ENCODE results near the gene PPFIBP1.

The PPFIBP1 gene

GRCh38 chr12:27523642-27524493, at the start of gene PPFIBP1:
PPFIBP1 (plus strand) TSS chr12:27524206; CDS start chr12:27633397, 109,191 bp downstream.
- peak; percentile 95 for DNase-seq

- DNase-seq, result no peak
Measured at GRCh38 chr12:27474344-27474743, 49.7 kb upstream of the PPFIBP1 start.

GRCh38 chr12:27477049-27477448, 47.0 kb upstream of the PPFIBP1 start:
- no peak for DNase-seq

GRCh38 chr12:27478949-27479348, 45.1 kb upstream of the PPFIBP1 start:
- no peak for DNase-seq

- DNase-seq, result no peak
Measured at GRCh38 chr12:27480016-27480415, 44.0 kb upstream of the PPFIBP1 start.

- DNase-seq, result no peak
Measured at GRCh38 chr12:27486961-27487360, 37.0 kb upstream of the PPFIBP1 start.

- no peak for DNase-seq
Measured at GRCh38 chr12:27488479-27488878, 35.5 kb upstream of the PPFIBP1 start.

- DNase-seq, result no peak
Measured at GRCh38 chr12:27491226-27491625, 32.8 kb upstream of the PPFIBP1 start.

- no peak for DNase-seq
Measured at GRCh38 chr12:27493260-27493940, 30.6 kb upstream of the PPFIBP1 start.

GRCh38 chr12:27497446-27497845, 26.6 kb upstream of the PPFIBP1 start:
- DNase-seq, result no peak

GRCh38 chr12:27498149-27498548, 25.9 kb upstream of the PPFIBP1 start:
- no peak for DNase-seq

GRCh38 chr12:27498761-27499160, 25.2 kb upstream of the PPFIBP1 start:
- DNase-seq, result no peak

GRCh38 chr12:27499377-27499776, 24.6 kb upstream of the PPFIBP1 start:
- DNase-seq, result no peak

- DNase-seq, result no peak
Measured at GRCh38 chr12:27500546-27500945, 23.5 kb upstream of the PPFIBP1 start.

GRCh38 chr12:27502021-27502435, 22.0 kb upstream of the PPFIBP1 start:
- DNase-seq, result no peak

GRCh38 chr12:27504507-27504906, 19.5 kb upstream of the PPFIBP1 start:
- DNase-seq, result no peak

- DNase-seq, result no peak
Measured at GRCh38 chr12:27505109-27505508, 18.9 kb upstream of the PPFIBP1 start.

- DNase-seq, result no peak
Measured at GRCh38 chr12:27505761-27506160, 18.2 kb upstream of the PPFIBP1 start.

GRCh38 chr12:27506645-27507189, 17.3 kb upstream of the PPFIBP1 start:
- no peak for DNase-seq

- no peak for DNase-seq
Measured at GRCh38 chr12:27508736-27509431, 15.1 kb upstream of the PPFIBP1 start.

- no peak for DNase-seq
Measured at GRCh38 chr12:27511031-27511722, 12.8 kb upstream of the PPFIBP1 start.

- no peak for DNase-seq
Measured at GRCh38 chr12:27511723-27512045, 12.3 kb upstream of the PPFIBP1 start.

Data from RPMI8226 (cell line).